Esophagus squamous epithelium (tissue), 5 donors: ENCODE results near the gene STEAP3. TPM values are rescaled to one million over a fixed set of nuclear protein-coding genes. Genes with fewer than 3 reads are reported as not detected.

Experiments used
- DNase-seq: peaks from one replicate; lab custom pipeline; 2025; lab: John Stamatoyannopoulos, UW
- H3K27ac ChIP-seq, 4 donors: fragments of 200-600 bp; sonication (generic); one replicate each; pipeline ENCODE4 v1.5.1; 2016 to 2019; ENCODE audit warnings: mild to moderate bottlenecking in 1 of 4
- H3K27me3 ChIP-seq, 4 donors: fragments of 200-600 bp; sonication (generic); 1 replicate in 3 of 4; 2 replicates in 1 of 4; pipeline versions ENCODE4 v1.5.1 to v1.6.0; 2017 to 2021; ENCODE audit warnings: antibody characterized with exemption in 1 of 4
- H3K36me3 ChIP-seq, 3 donors: fragments of 200-600 bp; sonication (generic); one replicate each; pipeline ENCODE4 v1.5.1; 2016 to 2019
- H3K4me1 ChIP-seq, 3 donors: fragments of 200-600 bp; sonication (generic); one replicate each; pipeline ENCODE4 v1.5.1; 2017 to 2019
- H3K4me3 ChIP-seq, 4 donors: fragments of 200-600 bp; sonication (generic); 1 replicate in 3 of 4; 2 replicates in 1 of 4; pipeline ENCODE4 v1.5.1; 2016 to 2019; ENCODE audit warnings: mild to moderate bottlenecking in 2 of 4, moderate library complexity in 1 of 4
- H3K9me3 ChIP-seq, 3 donors: fragments of 200-600 bp; sonication (generic); one replicate each; pipeline ENCODE4 v1.5.1; 2016 to 2019
- CTCF ChIP-seq, 6 experiments: fragments of 450-650 bp in 4 of 6; fragments of 200-600 bp in 2 of 6; sonication (generic) in 2 of 6; IDR thresholded peaks; one replicate each; pipeline ENCODE4 v1.5.1; 2016 to 2019; ENCODE audit warnings: antibody characterized with exemption in 6 of 6, mild to moderate bottlenecking in 4 of 6, moderate library complexity in 4 of 6
- POLR2A ChIP-seq, 4 donors: fragments of 450-650 bp; IDR thresholded peaks; one replicate each; pipeline ENCODE4 v1.6.1; 2017; ENCODE audit warnings: antibody characterized with exemption in 4 of 4, mild to moderate bottlenecking in 4 of 4, moderate library complexity in 3 of 4
- WGBS, 2 donors: methylation state at CpG; one replicate each; pipeline ENCODE4 v1.1.5; 2018; 5-methylcytosine and 5-hydroxymethylcytosine counted together
- intact Hi-C: fragments of 100-400 bp; cut with DNase I; formaldehyde crosslinking; loops from one replicate; pipeline ENCODE4 v1.15.0; 2022
- total RNA-seq, 4 donors: library from RNA; depleted of rRNA; stranded (reverse); fragments of >200 nt; gene quantifications; one replicate each; pipeline ENCODE4 v1.1.0, GENCODE V29; 2016
- donor health status: DM: yes; HTN: yes; CAD: no.

STEAP3 gene
- total RNA-seq, 4 donors from 2014 or later = 18.1 to 28.8 (median 25.7) TPM

GRCh38 chr2:119286661-119287060 lies 63.0 kb downstream of the STEAP3 start:
- no peak for TF ChIP-seq POLR2A (IDR thresholded peaks at IDR 0.05)
- no peak for TF ChIP-seq CTCF (IDR thresholded peaks at IDR 0.05)

DNA sequence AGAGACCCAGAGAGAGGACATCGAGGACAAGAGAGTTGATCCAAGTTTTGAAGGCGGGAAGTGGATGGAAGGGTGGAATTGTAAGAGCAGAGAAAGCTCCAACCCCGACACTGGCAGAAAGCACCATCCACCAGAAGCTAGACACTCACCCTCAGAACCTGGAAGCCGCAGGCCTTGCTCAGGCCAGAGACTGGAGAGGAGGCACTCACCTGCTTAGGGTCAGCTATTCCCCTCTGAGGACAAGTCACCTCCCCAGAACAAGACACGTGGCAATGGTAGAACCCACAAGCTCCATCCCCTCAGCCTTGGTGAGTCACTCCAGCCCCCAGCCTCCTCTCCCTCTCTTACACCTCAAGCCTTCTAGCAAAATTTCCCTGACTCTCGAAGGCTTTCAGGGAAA lies 64.9 kb downstream of the STEAP3 start:
- no peak for TF ChIP-seq CTCF (IDR thresholded peaks at IDR 0.05)
- no peak for TF ChIP-seq POLR2A (IDR thresholded peaks at IDR 0.05)
- Histone ChIP-seq H3K4me3 (no peak overlapping the region), H3K9me3 (no peaks in the 10 kb centered on the region), H3K4me1 (peaks cover 3 to 26% (median 6%) of the 10 kb centered on the region in 3 donors), H3K27me3 (no peaks in the 10 kb centered on the region), H3K36me3 (peaks cover 0 to 2% (median 0%) of the 10 kb centered on the region in 3 donors), H3K27ac (no peak overlapping the region)
- intact Hi-C loops = loop anchor here (10.0 kb wide), 1 partner anchor 404 kb away; no protein-coding TSS in a partner anchor
- 83 to 89% methylated on average over 5 to 6 of the region's 6 CpGs for WGBS, 2 donors
- DNase-seq = no peak

More at GRCh38 chr2:119286661-119287060, 63.0 kb downstream of the STEAP3 start:
- Histone ChIP-seq H3K4me3 (no peak overlapping the region), H3K36me3 (no peaks in the 10 kb centered on the region), H3K4me1 (peaks cover 11 to 28% (median 13%) of the 10 kb centered on the region in 3 donors), H3K27ac (no peak overlapping the region), H3K27me3 (no peaks in the 10 kb centered on the region), H3K9me3 (no peaks in the 10 kb centered on the region)
- intact Hi-C loops = loop anchor here (10.0 kb wide), 1 partner anchor 402 kb away; no protein-coding TSS in a partner anchor
- DNase-seq = no peak
- 78 to 89% methylated on average over 8 of the region's 8 CpGs for WGBS, 2 donors

DNA sequence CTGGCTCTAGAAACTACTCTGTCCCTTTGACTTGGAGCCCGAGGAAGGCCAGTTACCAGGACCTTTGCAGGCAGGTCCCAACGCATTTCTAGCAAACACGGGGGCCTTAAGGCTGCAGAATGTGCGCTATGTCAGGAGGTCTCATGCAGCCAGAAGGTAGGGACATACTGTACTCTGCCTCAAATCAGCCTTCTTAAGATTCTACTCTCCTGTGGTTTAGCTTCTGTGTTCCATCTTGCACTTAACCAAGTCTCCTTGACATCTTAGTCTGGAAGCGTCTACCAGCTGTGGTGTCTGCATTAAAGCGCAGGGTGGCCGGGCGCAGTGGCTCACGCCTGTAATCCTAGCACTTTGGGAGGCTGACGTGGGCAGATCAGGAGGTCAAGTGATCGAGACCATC lies 65.5 kb downstream of the STEAP3 start:
- WGBS, 2 donors = 77 to 80% methylated on average over 4 to 5 of the region's 11 CpGs
- Histone ChIP-seq H3K36me3 (peaks cover 0 to 7% (median 0%) of the 10 kb centered on the region in 3 donors), H3K4me1 (peaks cover 3 to 24% (median 5%) of the 10 kb centered on the region in 3 donors), H3K4me3 (no peak overlapping the region), H3K9me3 (no peaks in the 10 kb centered on the region), H3K27ac (peak overlapping the region in 1 of 4 donors; percentile 30), H3K27me3 (no peaks in the 10 kb centered on the region)
- no peak for DNase-seq
- TF ChIP-seq CTCF (IDR thresholded peaks at IDR 0.05) (no peak), POLR2A (IDR thresholded peaks at IDR 0.05) (no peak)
- intact Hi-C loops = loop anchor here (10.0 kb wide), 1 partner anchor 404 kb away; no protein-coding TSS in a partner anchor

- WGBS, 2 donors = 89 to 93% methylated on average over 3 to 6 of the region's 6 CpGs
- DNase-seq = no peak
- peak overlapping the region in 1 of 4 donors; percentile 30 for H3K27ac ChIP-seq
- no peaks in the 10 kb centered on the region for H3K9me3 ChIP-seq
- TF ChIP-seq CTCF (IDR thresholded peaks at IDR 0.05) (no peak), POLR2A (IDR thresholded peaks at IDR 0.05) (no peak)
- no peak overlapping the region for H3K4me3 ChIP-seq
- peaks cover 0 to 19% (median 1%) of the 10 kb centered on the region in 3 donors for H3K4me1 ChIP-seq
- intact Hi-C loops = loop anchor here (10.0 kb wide), 1 partner anchor 405 kb away; no protein-coding TSS in a partner anchor
- no peaks in the 10 kb centered on the region for H3K27me3 ChIP-seq
- H3K36me3 ChIP-seq = peaks cover 0 to 8% (median 0%) of the 10 kb centered on the region in 3 donors
Observed at GRCh38 chr2:119289642-119290041, 66.0 kb downstream of the STEAP3 start.

DNA sequence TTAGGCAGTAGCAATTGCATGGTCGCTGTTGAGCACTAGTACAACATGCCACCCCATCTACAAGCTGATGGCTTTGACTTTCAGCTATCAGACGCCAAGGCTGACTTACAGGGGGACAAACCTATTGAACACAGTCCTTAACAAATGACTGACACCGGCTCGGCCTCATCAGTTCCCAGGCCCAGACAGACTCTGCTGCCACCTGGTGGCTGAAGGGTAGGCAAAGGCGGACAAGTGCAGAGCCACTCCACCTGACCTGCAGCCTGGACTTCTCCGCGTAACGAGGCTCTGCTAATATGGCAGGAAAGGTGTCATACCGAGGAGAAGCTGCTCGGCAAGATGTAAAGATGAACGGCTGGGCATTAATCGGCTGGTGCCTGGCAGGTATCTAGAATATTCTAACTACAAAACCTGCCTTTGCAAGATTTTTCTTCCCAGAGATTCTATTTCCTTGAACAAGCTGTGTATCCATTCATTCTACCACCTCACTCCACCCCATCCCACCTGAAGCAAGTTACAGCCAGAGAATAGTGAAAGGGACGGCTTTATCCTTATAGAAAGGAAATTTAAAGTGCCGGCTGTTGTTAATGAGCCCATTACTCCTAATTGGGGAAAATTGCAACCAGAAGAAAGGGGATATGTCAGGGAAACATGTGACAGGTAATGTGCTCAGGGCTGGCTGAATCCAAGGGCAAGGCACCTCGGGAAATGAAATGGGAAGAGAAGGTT lies 67.4 kb downstream of the STEAP3 start:
- intact Hi-C loops = no loop called here
- H3K27me3 ChIP-seq = no peaks in the 10 kb centered on the region
- peaks cover 0 to 8% (median 0%) of the 10 kb centered on the region in 3 donors for H3K36me3 ChIP-seq
- peaks cover 0 to 17% (median 0%) of the 10 kb centered on the region in 3 donors for H3K4me1 ChIP-seq
- 50 to 78% methylated on average over 11 to 15 of the region's 15 CpGs for WGBS, 2 donors
- no peak overlapping the region for H3K4me3 ChIP-seq
- no peaks in the 10 kb centered on the region for H3K9me3 ChIP-seq
- TF ChIP-seq POLR2A (IDR thresholded peaks at IDR 0.05) = no peak
- TF ChIP-seq CTCF (IDR thresholded peaks at IDR 0.05) = peak; percentile 18 to 82 (median 68)
- DNase-seq = peak; percentile 5
- H3K27ac ChIP-seq = no peak overlapping the region
